SK-N-SH treated with all-trans-retinoic acid at 6 μM for 48 hours (cell line): ENCODE measurements around the gene KCNK4.
A peak's percentile ranks its signal among the peaks of the same experiment; 100 is the strongest.

Source experiments
- ATAC-seq: fragments of 200-7000 bp; cut with Tn5 transposase; 3 replicates; pipeline ENCODE4 v1.9.1; 2020; ENCODE audit warnings: mild to moderate bottlenecking, moderate library complexity
- ARNTL ChIP-seq: fragments of 450-650 bp; formaldehyde crosslinking; IDR thresholded peaks from 2 replicates; pipeline ENCODE4 v1.5.0; 2020; ENCODE audit warnings: low read depth, mild to moderate bottlenecking, moderate library complexity, borderline replicate concordance
- BACH2 ChIP-seq: fragments of 250-450 bp; sonication (Bioruptor Pico); IDR thresholded peaks from 2 replicates; pipeline ENCODE4 v1.9.0; 2021; ENCODE audit warnings: mild to moderate bottlenecking, borderline replicate concordance
- CSDC2 ChIP-seq: fragments of 250-450 bp; sonication (Bioruptor Pico); IDR thresholded peaks from 2 replicates; pipeline ENCODE4 v1.5.0; 2020; ENCODE audit warnings: mild to moderate bottlenecking, moderate library complexity
- ESRRG ChIP-seq: fragments of 250-450 bp; sonication (Bioruptor Pico); IDR thresholded peaks from 2 replicates; pipeline ENCODE4 v1.6.1; 2021; ENCODE audit warnings: mild to moderate bottlenecking
- GLIS3 ChIP-seq: fragments of 250-450 bp; sonication (Bioruptor Pico); IDR thresholded peaks from 2 replicates; pipeline ENCODE4 v1.5.0; 2020; ENCODE audit warnings: mild to moderate bottlenecking, moderate library complexity
- ISL1 ChIP-seq: fragments of 250-450 bp; sonication (Bioruptor Pico); IDR thresholded peaks from 2 replicates; pipeline ENCODE4 v2.1.2; 2022; ENCODE audit warnings: mild to moderate bottlenecking, moderate library complexity
- PPARA ChIP-seq: fragments of 250-450 bp; sonication (Bioruptor Pico); IDR thresholded peaks from 2 replicates; pipeline ENCODE4 v1.5.0; 2020; ENCODE audit warnings: mild to moderate bottlenecking, borderline replicate concordance
- RARB ChIP-seq: fragments of 250-450 bp; sonication (Bioruptor Pico); IDR thresholded peaks from 2 replicates; pipeline ENCODE4 v1.8.0; 2021; ENCODE audit warnings: mild to moderate bottlenecking, moderate library complexity
- SNAI2 ChIP-seq: fragments of 250-450 bp; sonication (Bioruptor Pico); IDR thresholded peaks from 2 replicates; pipeline ENCODE4 v1.5.0; 2020; ENCODE audit warnings: mild to moderate bottlenecking, moderate library complexity
- TCF4 ChIP-seq: fragments of 250-450 bp; sonication (Bioruptor Pico); IDR thresholded peaks from 2 replicates; pipeline ENCODE4 v1.8.0; 2021; ENCODE audit warnings: mild to moderate bottlenecking, moderate library complexity, borderline replicate concordance
- TOX ChIP-seq: fragments of 250-450 bp; sonication (Bioruptor Pico); IDR thresholded peaks from 2 replicates; pipeline ENCODE4 v1.8.0; 2021; ENCODE audit warnings: mild to moderate bottlenecking, moderate library complexity, borderline replicate concordance
- ZC3H10 ChIP-seq: fragments of 250-450 bp; sonication (Bioruptor Pico); IDR thresholded peaks from 2 replicates; pipeline ENCODE4 v1.5.1; 2021; ENCODE audit warnings: mild to moderate bottlenecking, moderate library complexity
- ZFP3 ChIP-seq: fragments of 250-450 bp; sonication (Bioruptor Pico); IDR thresholded peaks from 2 replicates; pipeline ENCODE4 v1.5.0; 2020; ENCODE audit warnings: mild to moderate bottlenecking, moderate library complexity
- ZFP30 ChIP-seq: fragments of 450-650 bp; formaldehyde crosslinking; IDR thresholded peaks from 2 replicates; pipeline ENCODE4 v1.5.0; 2022; ENCODE audit warnings: mild to moderate bottlenecking, moderate library complexity
- ZNF565 ChIP-seq: fragments of 450-650 bp; formaldehyde crosslinking; conservative IDR thresholded peaks from 2 replicates; pipeline ENCODE4 v1.5.0; 2020; ENCODE audit warnings: low read depth, mild to moderate bottlenecking, moderate library complexity
- ZNF70 ChIP-seq: fragments of 450-650 bp; formaldehyde crosslinking; IDR thresholded peaks from 2 replicates; pipeline ENCODE4 v1.5.0; 2020; ENCODE audit warnings: mild to moderate bottlenecking, moderate library complexity
- ZNF8 ChIP-seq: fragments of 450-650 bp; formaldehyde crosslinking; IDR thresholded peaks from 2 replicates; pipeline ENCODE4 v1.5.0; 2020; ENCODE audit warnings: mild to moderate bottlenecking, moderate library complexity
- TF ChIP-seq, protein P1 (sequence below): fragments of 250-450 bp; sonication (Bioruptor Pico); IDR thresholded peaks from 2 replicates; pipeline ENCODE4 v1.8.0; 2021; ENCODE audit warnings: low read depth, mild to moderate bottlenecking, moderate library complexity, borderline replicate concordance
- TF ChIP-seq, protein P2 (sequence below): fragments of 250-450 bp; sonication (Bioruptor Pico); IDR thresholded peaks from 2 replicates; pipeline ENCODE4 v1.5.1; 2021; ENCODE audit warnings: mild to moderate bottlenecking, moderate library complexity
- TF ChIP-seq, protein P3 (sequence below): fragments of 250-450 bp; sonication (Bioruptor Pico); IDR thresholded peaks from 2 replicates; pipeline ENCODE4 v1.5.0; 2020; ENCODE audit warnings: mild to moderate bottlenecking, moderate library complexity
- TF ChIP-seq, protein P4 (sequence below): fragments of 250-450 bp; sonication (Bioruptor Pico); IDR thresholded peaks from 2 replicates; pipeline ENCODE4 v1.5.1; 2020; ENCODE audit warnings: low read depth, mild to moderate bottlenecking, moderate library complexity

The KCNK4 gene

DNA sequence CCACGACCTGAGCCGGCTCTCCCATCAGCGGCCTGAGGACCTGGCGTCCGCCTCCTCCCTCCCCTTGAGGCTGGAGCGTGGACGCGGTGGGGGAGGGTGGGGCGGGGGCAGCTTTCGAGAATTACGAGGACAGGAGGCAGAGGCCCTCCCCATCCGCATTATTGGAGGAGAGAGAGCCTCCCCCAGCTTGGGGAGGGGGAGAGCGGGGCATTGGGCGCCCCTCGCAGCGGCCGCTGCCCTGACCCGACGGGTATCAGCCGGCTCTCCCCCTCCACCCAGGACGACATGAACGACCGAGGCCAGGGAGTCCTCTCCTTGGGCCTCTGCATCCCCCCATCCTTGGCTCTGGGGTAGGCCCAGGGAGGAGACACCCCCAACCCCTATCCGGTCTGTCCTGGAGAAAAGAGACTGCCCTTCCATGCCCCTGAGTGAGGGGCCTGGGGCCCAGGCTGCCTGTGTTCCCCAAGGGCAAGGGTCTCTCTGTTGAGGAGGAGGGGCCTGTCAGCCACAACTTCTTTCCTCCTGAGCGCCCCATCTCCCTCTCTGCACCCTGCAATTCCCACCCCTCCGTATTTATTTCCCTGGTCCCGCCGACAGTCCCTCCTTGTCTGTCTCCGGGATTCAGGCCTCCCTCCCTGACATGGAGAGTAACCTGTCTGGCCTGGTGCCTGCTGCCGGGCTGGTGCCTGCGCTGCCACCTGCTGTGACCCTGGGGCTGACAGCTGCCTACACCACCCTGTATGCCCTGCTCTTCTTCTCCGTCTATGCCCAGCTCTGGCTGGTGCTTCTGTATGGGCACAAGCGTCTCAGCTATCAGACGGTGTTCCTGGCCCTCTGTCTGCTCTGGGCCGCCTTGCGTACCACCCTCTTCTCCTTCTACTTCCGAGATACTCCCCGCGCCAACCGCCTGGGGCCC is 5.0 kb upstream of the KCNK4 start:
- peak; percentile 23 for ATAC-seq
- TF ChIP-seq ZNF565 (CRISPR knock-in tag) (no peak), PPARA (CRISPR knock-in tag) (no peak), ESRRG (CRISPR knock-in tag) (no peak), SNAI2 (CRISPR knock-in tag) (no peak), ZC3H10 (CRISPR knock-in tag) (no peak), TOX (CRISPR knock-in tag) (no peak), RARB (CRISPR knock-in tag) (no peak), ZFP3 (CRISPR knock-in tag) (no peak), ZNF70 (CRISPR knock-in tag) (no peak)
- TF ChIP-seq, protein P1, sequence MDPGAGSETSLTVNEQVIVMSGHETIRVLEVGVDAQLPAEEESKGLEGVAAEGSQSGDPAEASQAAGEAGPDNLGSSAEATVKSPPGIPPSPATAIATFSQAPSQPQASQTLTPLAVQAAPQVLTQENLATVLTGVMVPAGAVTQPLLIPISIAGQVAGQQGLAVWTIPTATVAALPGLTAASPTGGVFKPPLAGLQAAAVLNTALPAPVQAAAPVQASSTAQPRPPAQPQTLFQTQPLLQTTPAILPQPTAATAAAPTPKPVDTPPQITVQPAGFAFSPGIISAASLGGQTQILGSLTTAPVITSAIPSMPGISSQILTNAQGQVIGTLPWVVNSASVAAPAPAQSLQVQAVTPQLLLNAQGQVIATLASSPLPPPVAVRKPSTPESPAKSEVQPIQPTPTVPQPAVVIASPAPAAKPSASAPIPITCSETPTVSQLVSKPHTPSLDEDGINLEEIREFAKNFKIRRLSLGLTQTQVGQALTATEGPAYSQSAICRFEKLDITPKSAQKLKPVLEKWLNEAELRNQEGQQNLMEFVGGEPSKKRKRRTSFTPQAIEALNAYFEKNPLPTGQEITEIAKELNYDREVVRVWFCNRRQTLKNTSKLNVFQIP (CRISPR knock-in tag): no peak
- TF ChIP-seq, all 23 proteins: peak for 0

DNA sequence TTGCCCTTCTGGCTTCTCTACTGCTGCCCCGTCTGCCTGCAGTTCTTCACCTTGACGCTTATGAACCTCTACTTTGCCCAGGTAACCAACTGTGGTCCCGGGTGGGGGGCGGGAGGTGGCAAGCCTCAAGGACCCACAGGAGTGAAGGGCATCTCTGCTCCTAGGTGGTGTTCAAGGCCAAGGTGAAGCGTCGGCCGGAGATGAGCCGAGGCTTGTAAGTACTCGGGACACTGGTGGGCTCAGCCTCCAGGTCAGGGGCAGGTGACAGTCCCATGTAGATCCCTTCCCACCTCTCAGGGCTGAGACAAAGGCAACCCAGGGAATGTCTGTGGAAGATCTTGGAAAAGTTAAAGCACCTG is 4.3 kb upstream of the KCNK4 start:
- TF ChIP-seq ZFP30 (CRISPR knock-in tag) (no peak), ZFP3 (CRISPR knock-in tag) (no peak), PPARA (CRISPR knock-in tag) (no peak), RARB (CRISPR knock-in tag) (no peak), ZNF8 (CRISPR knock-in tag) (no peak), CSDC2 (CRISPR knock-in tag) (no peak), ZNF565 (CRISPR knock-in tag) (no peak), GLIS3 (no peak), ESRRG (CRISPR knock-in tag) (no peak), ARNTL (no peak), ZC3H10 (CRISPR knock-in tag) (no peak), ISL1 (CRISPR knock-in tag) (no peak), ZNF70 (CRISPR knock-in tag) (no peak), TOX (CRISPR knock-in tag) (no peak), BACH2 (CRISPR knock-in tag) (no peak), TCF4 (CRISPR knock-in tag) (no peak)
- TF ChIP-seq, protein P2, sequence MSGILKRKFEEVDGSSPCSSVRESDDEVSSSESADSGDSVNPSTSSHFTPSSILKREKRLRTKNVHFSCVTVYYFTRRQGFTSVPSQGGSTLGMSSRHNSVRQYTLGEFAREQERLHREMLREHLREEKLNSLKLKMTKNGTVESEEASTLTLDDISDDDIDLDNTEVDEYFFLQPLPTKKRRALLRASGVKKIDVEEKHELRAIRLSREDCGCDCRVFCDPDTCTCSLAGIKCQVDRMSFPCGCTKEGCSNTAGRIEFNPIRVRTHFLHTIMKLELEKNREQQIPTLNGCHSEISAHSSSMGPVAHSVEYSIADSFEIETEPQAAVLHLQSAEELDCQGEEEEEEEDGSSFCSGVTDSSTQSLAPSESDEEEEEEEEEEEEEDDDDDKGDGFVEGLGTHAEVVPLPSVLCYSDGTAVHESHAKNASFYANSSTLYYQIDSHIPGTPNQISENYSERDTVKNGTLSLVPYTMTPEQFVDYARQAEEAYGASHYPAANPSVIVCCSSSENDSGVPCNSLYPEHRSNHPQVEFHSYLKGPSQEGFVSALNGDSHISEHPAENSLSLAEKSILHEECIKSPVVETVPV: no peak
- TF ChIP-seq, protein P3, sequence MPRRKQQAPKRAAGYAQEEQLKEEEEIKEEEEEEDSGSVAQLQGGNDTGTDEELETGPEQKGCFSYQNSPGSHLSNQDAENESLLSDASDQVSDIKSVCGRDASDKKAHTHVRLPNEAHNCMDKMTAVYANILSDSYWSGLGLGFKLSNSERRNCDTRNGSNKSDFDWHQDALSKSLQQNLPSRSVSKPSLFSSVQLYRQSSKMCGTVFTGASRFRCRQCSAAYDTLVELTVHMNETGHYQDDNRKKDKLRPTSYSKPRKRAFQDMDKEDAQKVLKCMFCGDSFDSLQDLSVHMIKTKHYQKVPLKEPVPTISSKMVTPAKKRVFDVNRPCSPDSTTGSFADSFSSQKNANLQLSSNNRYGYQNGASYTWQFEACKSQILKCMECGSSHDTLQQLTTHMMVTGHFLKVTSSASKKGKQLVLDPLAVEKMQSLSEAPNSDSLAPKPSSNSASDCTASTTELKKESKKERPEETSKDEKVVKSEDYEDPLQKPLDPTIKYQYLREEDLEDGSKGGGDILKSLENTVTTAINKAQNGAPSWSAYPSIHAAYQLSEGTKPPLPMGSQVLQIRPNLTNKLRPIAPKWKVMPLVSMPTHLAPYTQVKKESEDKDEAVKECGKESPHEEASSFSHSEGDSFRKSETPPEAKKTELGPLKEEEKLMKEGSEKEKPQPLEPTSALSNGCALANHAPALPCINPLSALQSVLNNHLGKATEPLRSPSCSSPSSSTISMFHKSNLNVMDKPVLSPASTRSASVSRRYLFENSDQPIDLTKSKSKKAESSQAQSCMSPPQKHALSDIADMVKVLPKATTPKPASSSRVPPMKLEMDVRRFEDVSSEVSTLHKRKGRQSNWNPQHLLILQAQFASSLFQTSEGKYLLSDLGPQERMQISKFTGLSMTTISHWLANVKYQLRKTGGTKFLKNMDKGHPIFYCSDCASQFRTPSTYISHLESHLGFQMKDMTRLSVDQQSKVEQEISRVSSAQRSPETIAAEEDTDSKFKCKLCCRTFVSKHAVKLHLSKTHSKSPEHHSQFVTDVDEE (CRISPR knock-in tag): no peak
- TF ChIP-seq, protein P1 (CRISPR knock-in tag): no peak
- TF ChIP-seq, protein P4, sequence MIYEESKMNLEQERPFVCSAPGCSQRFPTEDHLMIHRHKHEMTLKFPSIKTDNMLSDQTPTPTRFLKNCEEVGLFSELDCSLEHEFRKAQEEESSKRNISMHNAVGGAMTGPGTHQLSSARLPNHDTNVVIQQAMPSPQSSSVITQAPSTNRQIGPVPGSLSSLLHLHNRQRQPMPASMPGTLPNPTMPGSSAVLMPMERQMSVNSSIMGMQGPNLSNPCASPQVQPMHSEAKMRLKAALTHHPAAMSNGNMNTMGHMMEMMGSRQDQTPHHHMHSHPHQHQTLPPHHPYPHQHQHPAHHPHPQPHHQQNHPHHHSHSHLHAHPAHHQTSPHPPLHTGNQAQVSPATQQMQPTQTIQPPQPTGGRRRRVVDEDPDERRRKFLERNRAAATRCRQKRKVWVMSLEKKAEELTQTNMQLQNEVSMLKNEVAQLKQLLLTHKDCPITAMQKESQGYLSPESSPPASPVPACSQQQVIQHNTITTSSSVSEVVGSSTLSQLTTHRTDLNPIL (CRISPR knock-in tag): no peak
- TF ChIP-seq, all 23 proteins: peak for 0
- ATAC-seq: no peak
